K562 (cell line): ENCODE data around the gene ARL5C. TPM values are rescaled to one million over a fixed set of nuclear protein-coding genes. Genes with fewer than 3 reads are reported as not detected.

Experiments used
- ATAC-seq: fragments of 200-7000 bp; cut with Tn5 transposase; 3 replicates; pipeline ENCODE4 v1.9.1; 2020; ENCODE audit warnings: moderate library complexity
- BruUV-seq: library from RNA; stranded (reverse); fragments of 400-500 nt; replicated peaks from 2 replicates; lab custom pipeline; 2021; lab: Mats Ljungman, UMichigan
- CTCF ChIA-PET: fragments of 300-600 bp; formaldehyde crosslinking; extraction: SDS; loops from one replicate; lab custom pipeline; 2021; ENCODE audit warnings: low intra/inter-chr PET ratio; lab: Yijun Ruan, JAX
- POLR2A ChIA-PET: fragments of 300-600, 350-650 bp; sonication (Branson Sonifier 250); formaldehyde crosslinking; extraction: SDS; loops from one replicate; lab custom pipeline; 2021; ENCODE audit warnings: antibody characterized with exemption, inconsistent platforms; lab: Yijun Ruan, JAX
- DNase-seq, 4 experiments: peaks; one replicate each; pipeline versions ENCODE4 v3.0.0 to v3.0.0-alpha.2; 2011 to 2018; ENCODE audit warnings: low spot score in 3 of 4, mixed read lengths in 3 of 4; ENCODE audit errors: extremely low read depth in 1 of 4
- FAIRE-seq: peaks from 2 replicates; lab custom pipeline; 2011; peaks lifted over from hg19 to GRCh38; lab: Jason Lieb, UNC
- H2AFZ ChIP-seq: 2 replicates; pipeline ENCODE4 v1.6.0; 2011; ENCODE audit warnings: low read depth, low read length, control low read depth, inconsistent platforms
- H3K27ac ChIP-seq: fragments of 200-600 bp; 3 replicates; pipeline ENCODE4 v1.8.0; 2011; ENCODE audit warnings: low read depth, mild to moderate bottlenecking, control low read depth, inconsistent platforms, low read length, moderate library complexity, mixed read lengths; ENCODE audit errors: extremely low read depth
- H3K27me3 ChIP-seq, 2 experiments: fragments of 300-600 bp in 1 of 2; 2 replicates in 1 of 2; 3 replicates in 1 of 2; pipeline versions ENCODE4 v1.6.0 to v1.8.0; 2011; ENCODE audit warnings: inconsistent platforms in 2 of 2, low read length in 2 of 2, mild to moderate bottlenecking in 1 of 2, mixed read lengths in 1 of 2, moderate library complexity in 1 of 2; ENCODE audit not compliant: control insufficient read depth in 2 of 2, insufficient read depth in 2 of 2
- H3K36me3 ChIP-seq: fragments of 300-600 bp; 3 replicates; pipeline ENCODE4 v1.8.0; 2011; ENCODE audit warnings: mild to moderate bottlenecking, low read length, inconsistent platforms; ENCODE audit not compliant: control insufficient read depth, insufficient read depth
- H3K4me1 ChIP-seq, 2 experiments: fragments of 200-600 bp in 1 of 2; replicated peaks in 1 of 2; 2 replicates in 1 of 2; 3 replicates in 1 of 2; pipeline versions ENCODE4 v1.5.1 to v1.8.0; 2011; ENCODE audit warnings: inconsistent platforms in 2 of 2, low read length in 2 of 2, mild to moderate bottlenecking in 1 of 2, mixed read lengths in 1 of 2, moderate library complexity in 1 of 2; ENCODE audit not compliant: control insufficient read depth in 2 of 2, insufficient read depth in 2 of 2
- H3K4me2 ChIP-seq: 2 replicates; pipeline ENCODE4 v1.6.1; 2011; ENCODE audit warnings: low read length, control low read depth, inconsistent platforms, mixed read lengths; ENCODE audit not compliant: insufficient read depth
- H3K4me3 ChIP-seq: fragments of 200-600 bp; sonication (generic), shearing (Covaris generic); 2 replicates; pipeline ENCODE4 v1.5.1; 2016; ENCODE audit warnings: control low read depth, inconsistent platforms
- H3K79me2 ChIP-seq: fragments of 200-600 bp; 3 replicates; pipeline ENCODE4 v1.8.0; 2011; ENCODE audit warnings: low read length, inconsistent platforms; ENCODE audit not compliant: control insufficient read depth, insufficient read depth
- H3K9ac ChIP-seq, 2 experiments: 2 replicates each; pipeline versions ENCODE4 v1.6.0 to v1.6.1; 2011; ENCODE audit warnings: low read depth in 2 of 2, low read length in 2 of 2, control low read depth in 1 of 2, inconsistent platforms in 1 of 2, mild to moderate bottlenecking in 1 of 2, mixed read lengths in 1 of 2; ENCODE audit not compliant: insufficient read depth in 1 of 2
- H3K9me1 ChIP-seq: one replicate; pipeline ENCODE4 v1.6.0; 2011; ENCODE audit warnings: inconsistent platforms, mild to moderate bottlenecking, low read length, moderate library complexity; ENCODE audit not compliant: control insufficient read depth, insufficient read depth
- H3K9me3 ChIP-seq: replicated peaks from 2 replicates; pipeline ENCODE4 v1.5.1; 2011; ENCODE audit warnings: low read depth, low read length, inconsistent platforms; ENCODE audit not compliant: control insufficient read depth, insufficient read depth
- H4K20me1 ChIP-seq: replicated peaks from 2 replicates; pipeline ENCODE4 v1.6.1; 2011; ENCODE audit warnings: low read length, inconsistent platforms, mixed read lengths; ENCODE audit not compliant: control insufficient read depth, insufficient read depth
- E2F1 ChIP-seq: sonication (generic); formaldehyde crosslinking; IDR thresholded peaks from 2 replicates; pipeline ENCODE4 v1.8.1; 2023; ENCODE audit warnings: mild to moderate bottlenecking, missing genetic modification reagents, moderate library complexity
- ESRRB ChIP-seq: fragments of 250-450 bp; sonication (Bioruptor Pico); IDR thresholded peaks from 2 replicates; pipeline ENCODE4 v1.5.0; 2020; ENCODE audit warnings: mild to moderate bottlenecking, moderate library complexity, borderline replicate concordance
- HNRNPUL1 ChIP-seq: fragments of 200-400 bp; formaldehyde crosslinking; IDR thresholded peaks from 2 replicates; pipeline ENCODE4 v1.6.1; 2017; ENCODE audit warnings: low read length
- JUND ChIP-seq, 2 experiments: IDR thresholded peaks; 2 replicates in 1 of 2; 3 replicates in 1 of 2; pipeline ENCODE4 v1.6.1; 2011; ENCODE audit warnings: borderline replicate concordance in 2 of 2, low read depth in 2 of 2, low read length in 2 of 2, improper control_type of control experiment in 1 of 2, missing biosample characterization in 1 of 2, missing genetic modification characterization in 1 of 2, missing genetic modification reagents in 1 of 2
- L3MBTL2 ChIP-seq: fragments of 450-650 bp; IDR thresholded peaks from 2 replicates; pipeline ENCODE4 v1.6.1; 2016; ENCODE audit warnings: mild to moderate bottlenecking, moderate library complexity
- MEF2D ChIP-seq: conservative IDR thresholded peaks from 2 replicates; pipeline ENCODE4 v1.6.1; 2016; ENCODE audit warnings: low read depth, missing genetic modification characterization, missing compliant biosample characterization
- PHB ChIP-seq: fragments of 250-450 bp; sonication (Bioruptor Pico); IDR thresholded peaks from 2 replicates; pipeline ENCODE4 v1.5.0; 2021
- PYGO2 ChIP-seq: fragments of 450-650 bp; IDR thresholded peaks from 2 replicates; pipeline ENCODE4 v1.6.1; 2016; ENCODE audit warnings: mild to moderate bottlenecking, missing genetic modification characterization, moderate library complexity, missing compliant biosample characterization
- WGBS: fragments of 100-300 bp; shearing (Covaris generic); methylation state at CpG from one replicate; pipeline ENCODE4 v1.1.6; 2016; ENCODE audit warnings: low coverage, mixed read lengths; ENCODE audit not compliant: insufficient coverage; ENCODE audit errors: missing lambda C conversion rate; 5-methylcytosine and 5-hydroxymethylcytosine counted together
- in situ Hi-C: fragments of 300-500 bp; cut with MboI; formaldehyde crosslinking; loops from 4 replicates; pipeline ENCODE4 v1.15.0; 2018; ENCODE audit warnings: inconsistent platforms, mixed read lengths
- intact Hi-C: fragments of 100-400 bp; cut with micrococcal nuclease; formaldehyde crosslinking; loops from 2 replicates; pipeline ENCODE4 v1.14.2; 2022
- polyA plus RNA-seq, 8 experiments: library from polyadenylated mRNA; depleted of rRNA in 4 of 8; stranded (reverse) in 5 of 8; unstranded in 3 of 8; fragments of >200 nt; fragmentation: Nextera tagmentation in 2 of 8; fragmentation: Illumina TruSeq in 1 of 8; extraction: Ambion mirVana in 2 of 8; extraction: Trizol in 1 of 8; gene quantifications; 2 replicates each; pipeline versions ENCODE4 v1.2.1 to v1.2.3, GENCODE V29; 2011 to 2014; ENCODE audit warnings: inconsistent platforms in 1 of 8, missing spikeins in 1 of 8
- total RNA-seq, 7 experiments: library from RNA; depleted of rRNA in 6 of 7; stranded (reverse); fragments of >200 nt in 6 of 7; fragmentation: Illumina TruSeq in 2 of 7; extraction: Trizol in 2 of 7; gene quantifications; 2 replicates each; pipeline versions ENCODE4 v1.2.1 to v1.2.3, GENCODE V29; 2011 to 2021; ENCODE audit warnings: low replicate concordance in 1 of 7
- TF ChIP-seq, protein P1 (sequence below): fragments of 450-650 bp; conservative IDR thresholded peaks from 2 replicates; pipeline ENCODE4 v1.6.1; 2016; ENCODE audit warnings: missing genetic modification characterization, low read depth, mild to moderate bottlenecking, missing compliant biosample characterization, moderate library complexity
- TF ChIP-seq, protein P2 (sequence below): fragments of 450-650 bp; IDR thresholded peaks from 2 replicates; pipeline ENCODE4 v1.6.1; 2016; ENCODE audit warnings: antibody characterized with exemption

The ARL5C gene
- total and polyA plus RNA-seq, 9 of the 15 experiments (the other 6 are each of a cell fraction or from before 2014, with no cell fraction given): not detected

DNA sequence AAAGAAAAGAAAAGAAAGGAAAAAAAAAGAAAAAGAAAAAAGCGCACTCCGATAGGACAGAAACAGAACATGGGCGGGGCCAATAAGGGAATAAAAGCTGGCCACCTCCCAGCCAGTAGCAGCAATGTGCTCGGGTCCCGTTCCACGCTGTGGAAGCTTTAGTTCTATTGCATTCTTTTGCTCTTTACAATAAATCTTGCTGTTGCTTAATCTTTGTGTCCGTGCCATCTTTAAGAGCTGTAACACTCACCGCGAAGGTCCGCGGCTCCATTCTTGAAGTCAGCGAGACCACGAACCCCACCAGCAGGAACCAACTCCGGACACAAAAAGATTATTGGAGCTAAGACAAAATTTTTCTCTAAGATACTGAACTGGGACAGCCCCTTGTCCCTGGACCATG lies 3.1 kb upstream of the ARL5C start:
- H2AFZ ChIP-seq: no peak overlapping the region
- TF ChIP-seq PYGO2: no peak
- TF ChIP-seq, protein P1, sequence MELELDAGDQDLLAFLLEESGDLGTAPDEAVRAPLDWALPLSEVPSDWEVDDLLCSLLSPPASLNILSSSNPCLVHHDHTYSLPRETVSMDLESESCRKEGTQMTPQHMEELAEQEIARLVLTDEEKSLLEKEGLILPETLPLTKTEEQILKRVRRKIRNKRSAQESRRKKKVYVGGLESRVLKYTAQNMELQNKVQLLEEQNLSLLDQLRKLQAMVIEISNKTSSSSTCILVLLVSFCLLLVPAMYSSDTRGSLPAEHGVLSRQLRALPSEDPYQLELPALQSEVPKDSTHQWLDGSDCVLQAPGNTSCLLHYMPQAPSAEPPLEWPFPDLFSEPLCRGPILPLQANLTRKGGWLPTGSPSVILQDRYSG (tag): no peak
- TF ChIP-seq ESRRB: no peak
- no peak for TF ChIP-seq JUND (IDR thresholded peaks at IDR 0.05; ENCODE audit: borderline replicate concordance, low read depth, low read length)
- no peak for TF ChIP-seq JUND (tag; IDR thresholded peaks at IDR 0.05; ENCODE audit: borderline replicate concordance, low read depth, low read length)
- TF ChIP-seq L3MBTL2: no peak
- no peak for TF ChIP-seq MEF2D (tag)
- TF ChIP-seq E2F1 (CRISPR knock-in tag): no peak
- TF ChIP-seq, protein P2, sequence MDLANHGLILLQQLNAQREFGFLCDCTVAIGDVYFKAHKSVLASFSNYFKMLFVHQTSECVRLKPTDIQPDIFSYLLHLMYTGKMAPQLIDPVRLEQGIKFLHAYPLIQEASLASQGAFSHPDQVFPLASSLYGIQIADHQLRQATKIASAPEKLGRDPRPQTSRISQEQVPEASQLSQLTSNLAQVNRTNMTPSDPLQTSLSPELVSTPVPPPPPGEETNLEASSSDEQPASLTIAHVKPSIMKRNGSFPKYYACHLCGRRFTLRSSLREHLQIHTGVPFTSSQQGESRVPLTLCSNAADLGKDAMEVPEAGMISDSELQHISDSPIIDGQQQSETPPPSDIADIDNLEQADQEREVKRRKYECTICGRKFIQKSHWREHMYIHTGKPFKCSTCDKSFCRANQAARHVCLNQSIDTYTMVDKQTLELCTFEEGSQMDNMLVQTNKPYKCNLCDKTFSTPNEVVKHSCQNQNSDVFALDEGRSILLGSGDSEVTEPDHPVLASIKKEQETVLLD: no peak
- TF ChIP-seq HNRNPUL1: no peak
- TF ChIP-seq PHB (CRISPR knock-in tag): no peak
- H3K36me3 ChIP-seq: no peaks in the 10 kb centered on the region
- H3K27ac ChIP-seq: no peak overlapping the region
- no peak overlapping the region for H3K4me2 ChIP-seq
- no peaks in the 10 kb centered on the region for H3K9me1 ChIP-seq
- no peaks in the 10 kb centered on the region for H3K9me3 ChIP-seq
- ATAC-seq (no peak), DNase-seq (no peak), FAIRE-seq (no peak)
- WGBS: 82% methylated on average over 11 of the region's 14 CpGs
- in situ Hi-C loops: no loop called here
- intact Hi-C loops: no loop called here
- POLR2A ChIA-PET: interaction anchor here (0.7 to 1.4 kb wide), 5 partner anchors 9 to 418 kb away, joined by 3 to 5 read pairs (median 3); no protein-coding TSS in a partner anchor
- CTCF ChIA-PET: no interaction called here
- no peaks in the 10 kb centered on the region for H3K27me3 ChIP-seq
- H4K20me1 ChIP-seq: no peaks in the 10 kb centered on the region
- no peak overlapping the region for H3K9ac ChIP-seq
- no TSS peak for BruUV-seq
- H3K4me3 ChIP-seq: no peak overlapping the region
- H3K79me2 ChIP-seq: no peaks in the 10 kb centered on the region
- H3K4me1 ChIP-seq: peaks cover 5 to 23% of the 10 kb centered on the region in 2 experiments; a peak in 3 of 5 replicates
